ENCODE measurements around the gene MDN1. TPM values are rescaled to one million over a fixed set of nuclear protein-coding genes. Genes with fewer than 3 reads are reported as not detected.
A peak's percentile ranks its signal among the peaks of the same experiment; 100 is the strongest.

Gene MDN1
- total and polyA plus RNA-seq, 2 of the 13 experiments (the other 11 are each of a cell fraction or from before 2014, with no cell fraction given): 18.8 to 52.9 TPM

- TF ChIP-seq PCBP2 (optimal IDR thresholded peaks at IDR 0.05; ENCODE audit: low read depth, low read length, poor library complexity, severe bottlenecking): no peak
- TF ChIP-seq HNRNPL (IDR thresholded peaks at IDR 0.05; ENCODE audit: low read depth, low read length): no peak
- TF ChIP-seq SP140L (CRISPR knock-in tag; IDR thresholded peaks at IDR 0.05; ENCODE audit: borderline replicate concordance): 0 out of 2 replicates have a peak, but pooled peaks have one; percentile 52
- TF ChIP-seq PCBP1 (IDR thresholded peaks at IDR 0.05; ENCODE audit: borderline replicate concordance, low read depth, low read length): no peak
- no peak for TF ChIP-seq ZXDC (CRISPR knock-in tag; IDR thresholded peaks at IDR 0.05)
- 0 out of 2 replicates have a peak, but pooled peaks have one; percentile 10 for TF ChIP-seq SRF (IDR thresholded peaks at IDR 0.05; ENCODE audit: low read depth, low read length)
- no peak for TF ChIP-seq NFRKB (IDR thresholded peaks at IDR 0.05)
- TF ChIP-seq AFF4 (CRISPR knock-in tag; IDR thresholded peaks at IDR 0.05): no peak
- peak; percentile 66 for TF ChIP-seq ZNF563 (CRISPR knock-in tag; IDR thresholded peaks at IDR 0.05)
- no peak for TF ChIP-seq CC2D1A (CRISPR knock-in tag; IDR thresholded peaks at IDR 0.05)
- no peak for TF ChIP-seq ADNP (CRISPR knock-in tag; IDR thresholded peaks at IDR 0.05)
- TF ChIP-seq PRDM15 (CRISPR knock-in tag; IDR thresholded peaks at IDR 0.05): no peak
- 0 out of 2 replicates have a peak, but pooled peaks have one; percentile 56 for TF ChIP-seq ZBTB46 (CRISPR knock-in tag; IDR thresholded peaks at IDR 0.05; ENCODE audit: borderline replicate concordance)
- 0 out of 2 replicates have a peak, but pooled peaks have one; percentile 35 for TF ChIP-seq ETV5 (CRISPR knock-in tag; IDR thresholded peaks at IDR 0.05; ENCODE audit: borderline replicate concordance)
- TF ChIP-seq GZF1 (CRISPR knock-in tag; IDR thresholded peaks at IDR 0.05): no peak
Measured at GRCh38 chr6:89819336-89820130, at the start of gene MDN1 (continued).

Data from HepG2 (cell line).